NCI-H748 (cell line): Measurements from ENCODE around the gene EPHB3.

Experiments
- DNase-seq: peaks from one replicate; lab custom pipeline; 2025; ENCODE audit not compliant: unreplicated experiment; lab: John Stamatoyannopoulos, UW

The EPHB3 gene

DNA sequence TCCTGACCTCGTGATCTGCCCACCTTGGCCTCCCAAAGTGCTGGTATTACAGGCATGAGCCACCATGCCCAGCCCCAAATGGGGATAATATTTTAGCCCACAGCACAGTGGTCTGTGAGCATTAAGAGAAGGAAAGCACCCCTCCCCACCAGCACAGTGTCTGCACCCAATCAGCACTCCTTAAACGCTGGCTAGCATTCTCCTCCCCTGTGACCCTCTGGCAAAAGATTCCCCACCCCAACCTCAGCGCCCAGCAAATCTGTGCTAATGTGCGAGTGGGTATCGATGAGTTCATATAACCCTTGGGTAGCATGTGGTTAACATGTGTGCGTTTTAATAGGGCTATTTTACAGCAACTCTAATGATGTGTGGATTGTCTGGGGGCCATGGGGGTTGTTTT, 18.3 kb upstream of the EPHB3 start:
- DNase-seq = no peak

DNA sequence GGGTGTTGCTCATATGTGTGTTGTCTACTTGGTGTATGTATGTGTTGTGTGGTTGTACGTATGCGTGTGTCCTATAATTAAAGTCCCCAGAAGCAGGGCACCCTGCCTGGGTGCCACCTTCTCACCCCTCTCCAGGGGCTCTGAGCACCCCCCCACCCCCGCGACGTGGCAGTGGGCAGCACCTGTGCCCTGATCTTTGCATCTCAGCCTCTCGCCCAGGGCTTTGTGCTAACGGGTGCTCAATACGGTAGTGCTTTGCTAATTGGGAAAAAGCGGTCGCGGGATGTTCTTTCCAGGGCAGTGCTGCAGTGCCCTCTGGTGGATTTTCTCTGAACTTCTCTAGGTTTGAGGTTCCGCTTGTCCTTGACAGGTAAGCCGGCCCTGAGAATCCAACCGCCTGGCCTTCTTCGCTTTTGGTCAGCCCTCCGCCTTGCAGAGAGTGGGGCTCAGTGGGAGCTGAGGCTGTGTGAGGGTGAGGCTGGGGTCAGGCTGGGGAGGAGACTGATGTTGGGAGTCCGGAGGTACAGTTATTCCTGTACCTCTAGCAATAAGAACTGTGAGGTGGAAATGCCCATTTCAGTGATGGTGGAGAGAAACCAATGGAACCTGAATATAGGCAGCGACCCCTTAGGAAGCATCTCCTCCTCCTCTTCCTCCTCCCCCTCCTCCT, 17.6 kb upstream of the EPHB3 start:
- peak; percentile 71 for DNase-seq

DNA sequence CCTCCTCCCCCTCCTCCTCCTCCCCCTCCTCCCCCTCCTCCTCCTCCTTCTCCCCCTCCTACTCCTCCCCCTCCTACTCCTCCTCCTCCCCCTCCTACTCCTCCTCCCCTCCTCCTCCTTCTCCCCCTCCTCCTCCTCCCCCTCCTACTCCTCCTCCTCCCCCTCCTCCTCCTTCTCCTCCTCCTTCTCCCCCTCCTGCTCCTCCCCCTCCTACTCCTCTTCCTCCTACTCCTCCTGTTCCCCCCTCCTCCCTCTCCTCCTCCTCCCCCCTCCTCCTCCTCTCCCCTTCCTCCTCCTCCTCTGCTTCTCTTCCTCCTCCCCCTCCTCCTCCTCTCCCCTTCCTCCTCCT, 17.1 kb upstream of the EPHB3 start:
- no peak for DNase-seq

DNA sequence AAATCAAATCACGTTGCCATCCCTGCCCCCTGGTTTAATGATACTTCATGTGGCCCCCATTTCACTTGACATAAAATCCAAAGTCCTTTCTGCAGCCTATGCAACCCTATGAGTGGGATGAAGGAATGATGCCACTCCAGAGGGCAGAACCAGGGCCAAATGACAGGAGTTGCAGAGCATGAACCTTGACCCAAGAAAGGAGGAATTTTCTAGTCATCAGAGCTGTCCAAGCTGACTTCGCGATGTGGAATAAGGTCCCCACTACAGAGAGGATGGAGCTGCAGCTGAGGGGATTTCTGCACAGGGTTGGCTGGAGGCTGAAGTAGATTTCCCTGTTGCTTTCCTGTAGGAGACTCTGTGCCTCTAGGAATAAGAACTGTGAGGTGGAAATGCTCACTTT, 15.8 kb upstream of the EPHB3 start:
- DNase-seq = no peak

DNA sequence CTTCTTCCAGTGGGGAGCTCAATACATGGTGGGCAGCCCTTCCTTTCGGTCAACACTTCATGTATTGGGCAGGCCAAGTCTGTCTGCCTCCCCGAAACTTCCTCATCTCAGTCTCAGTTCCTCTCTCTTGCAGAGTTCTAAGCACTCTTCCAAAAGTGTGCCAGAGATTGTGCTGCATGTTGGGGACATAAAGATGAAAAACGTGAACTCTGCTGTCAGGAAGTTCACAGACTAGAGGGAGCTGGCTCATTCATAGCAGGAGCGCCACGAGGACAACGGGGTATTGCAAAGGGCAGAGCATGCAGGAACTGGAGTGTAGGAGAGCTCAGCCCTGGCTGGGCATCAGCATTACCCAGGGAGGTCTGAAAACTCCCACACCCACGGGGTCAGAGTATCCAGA, 15.3 kb upstream of the EPHB3 start:
- no peak for DNase-seq

DNA sequence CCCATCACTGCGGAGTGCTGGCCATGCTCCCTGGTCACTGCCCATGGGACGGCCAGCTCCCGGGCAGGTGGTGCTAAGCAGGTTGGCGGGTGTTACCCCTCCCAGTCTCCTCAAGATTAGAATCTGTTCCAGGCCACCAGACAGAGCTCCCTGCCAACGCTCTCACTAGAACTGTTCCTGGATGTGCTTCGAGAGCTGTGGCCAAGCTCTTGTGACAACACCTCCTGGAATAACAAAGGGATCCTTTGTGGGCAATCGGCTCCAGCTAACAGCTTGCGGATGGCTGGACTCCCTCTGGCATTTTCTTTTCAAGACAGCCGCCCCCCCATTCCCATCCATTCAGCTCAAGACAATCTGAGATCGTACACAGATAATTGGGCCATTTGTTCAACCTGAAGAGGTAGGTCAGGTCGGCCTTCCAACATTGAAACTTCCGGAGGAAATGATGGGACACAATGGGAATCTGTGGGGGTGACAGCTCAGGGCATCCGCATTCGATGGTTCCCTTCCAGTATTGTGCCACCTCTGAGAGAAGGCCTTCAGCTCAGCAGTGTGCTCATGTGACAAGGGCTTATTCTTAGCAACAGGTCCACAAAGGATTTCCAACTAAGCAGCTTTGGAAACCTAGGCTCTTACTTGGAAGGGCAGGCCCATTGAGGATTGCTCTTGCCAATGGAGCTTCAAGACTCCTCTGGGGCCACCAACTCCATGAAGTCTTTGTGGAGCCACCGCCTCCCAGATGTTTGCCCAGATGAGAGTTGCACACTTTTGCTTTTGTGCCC, 11.6 kb upstream of the EPHB3 start:
- no peak for DNase-seq

DNA sequence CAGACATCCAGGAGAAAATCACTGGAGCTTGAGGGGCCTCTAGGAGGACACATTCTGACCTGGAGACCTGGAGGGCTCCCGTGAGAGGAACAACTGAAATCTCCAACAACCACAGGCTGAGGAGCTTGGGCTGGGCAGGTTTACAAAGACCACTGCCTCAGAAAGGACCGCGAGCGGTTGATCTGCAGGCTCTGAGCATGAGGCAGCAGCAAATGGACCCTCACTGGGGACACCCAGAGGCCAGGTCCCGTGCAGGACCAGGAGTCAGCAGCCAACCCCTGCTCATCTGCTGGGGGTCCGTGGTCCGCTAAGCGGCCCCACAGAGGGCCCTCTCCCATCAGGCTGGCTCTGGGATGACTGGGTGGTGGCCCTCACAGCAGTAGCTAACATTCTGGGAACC, 10.5 kb upstream of the EPHB3 start:
- DNase-seq = no peak

DNA sequence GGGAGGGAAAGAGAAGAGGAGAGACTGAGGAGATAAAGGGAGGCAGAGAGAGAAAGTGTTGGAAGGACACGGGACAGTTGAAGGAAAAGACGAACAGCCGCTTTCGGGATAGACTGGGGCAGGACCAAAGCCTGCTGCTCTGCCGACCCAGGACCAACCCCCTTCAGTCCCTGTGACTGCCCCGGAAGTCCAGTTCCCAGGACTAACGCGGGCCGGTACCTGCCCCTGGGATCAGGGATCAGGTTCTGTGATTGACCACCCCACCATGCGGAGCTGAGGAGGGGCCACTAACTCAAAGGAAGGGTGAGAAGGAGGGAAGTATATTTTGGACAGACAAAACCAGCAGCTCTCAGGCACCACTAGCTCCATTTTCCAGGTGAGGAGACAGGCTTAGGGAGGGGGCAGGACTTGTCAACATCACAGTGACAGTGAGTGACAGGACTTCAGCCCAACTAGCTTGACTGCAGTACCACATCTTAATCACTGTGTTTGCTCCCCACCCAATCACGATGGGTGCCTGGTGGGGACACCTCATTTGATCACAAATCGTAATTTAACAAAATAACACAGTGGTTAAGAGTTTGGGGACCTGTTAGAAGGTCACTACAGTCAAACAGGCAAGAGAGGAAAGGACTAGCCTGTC, 9.8 kb upstream of the EPHB3 start:
- DNase-seq = no peak

DNA sequence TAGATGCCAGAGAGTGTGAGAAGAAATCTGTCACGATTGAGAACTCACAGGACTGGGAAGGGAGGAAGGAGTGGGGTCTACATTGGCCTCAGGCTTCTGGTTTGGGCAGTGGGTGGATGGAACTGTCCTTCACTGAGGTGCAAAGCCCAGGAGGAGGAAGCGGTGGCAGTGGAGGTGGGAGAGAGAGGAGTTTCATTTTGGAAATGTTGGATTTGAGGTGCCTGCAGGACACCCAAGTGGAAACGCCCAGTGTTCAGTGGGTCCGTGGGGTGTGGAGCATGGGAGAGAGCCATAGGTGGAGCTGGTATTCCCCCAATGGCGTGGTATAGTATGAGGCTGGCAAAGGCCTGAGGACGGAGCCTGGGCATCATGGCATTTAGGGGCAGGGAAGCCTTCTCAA, 9.3 kb upstream of the EPHB3 start:
- DNase-seq = no peak

DNA sequence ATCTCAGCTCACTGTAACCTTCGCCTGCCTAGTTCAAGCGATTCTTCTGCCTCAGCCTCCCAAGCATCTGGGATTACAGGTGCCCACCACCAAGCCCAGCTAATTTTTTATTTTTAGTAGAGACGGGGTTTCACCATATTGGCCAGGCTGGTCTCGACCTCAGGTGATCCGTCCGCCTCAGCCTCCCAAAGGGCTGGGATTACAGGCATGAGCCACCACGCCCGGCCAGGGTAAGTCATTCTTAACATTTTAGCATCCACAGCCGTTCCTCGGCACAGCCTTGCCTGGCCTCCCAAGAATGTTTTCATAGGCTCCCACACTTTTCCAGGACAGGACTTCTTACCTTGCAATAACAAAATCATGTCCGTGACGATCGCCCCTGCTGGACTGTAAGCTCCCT, 8.7 kb upstream of the EPHB3 start:
- DNase-seq = no peak

DNA sequence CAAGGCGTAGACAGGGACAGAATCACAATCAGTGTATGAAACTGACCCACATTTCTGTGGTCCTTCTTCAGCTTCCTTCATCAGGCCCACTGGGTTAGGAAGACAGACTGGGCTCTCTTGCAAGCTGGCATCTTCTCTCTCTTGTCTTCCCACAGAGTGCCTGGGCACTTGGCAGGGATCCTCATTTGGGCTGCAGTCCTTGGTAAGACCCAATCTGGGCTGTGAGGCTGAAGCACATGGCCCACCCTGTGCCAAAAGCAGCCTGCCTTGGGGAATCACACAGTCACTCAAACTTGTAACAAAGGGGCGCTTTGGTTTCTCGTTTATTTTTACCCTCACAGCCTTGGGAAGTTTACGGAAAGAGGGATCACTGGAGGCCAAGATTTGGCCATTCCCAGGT, 8.2 kb upstream of the EPHB3 start:
- no peak for DNase-seq

DNA sequence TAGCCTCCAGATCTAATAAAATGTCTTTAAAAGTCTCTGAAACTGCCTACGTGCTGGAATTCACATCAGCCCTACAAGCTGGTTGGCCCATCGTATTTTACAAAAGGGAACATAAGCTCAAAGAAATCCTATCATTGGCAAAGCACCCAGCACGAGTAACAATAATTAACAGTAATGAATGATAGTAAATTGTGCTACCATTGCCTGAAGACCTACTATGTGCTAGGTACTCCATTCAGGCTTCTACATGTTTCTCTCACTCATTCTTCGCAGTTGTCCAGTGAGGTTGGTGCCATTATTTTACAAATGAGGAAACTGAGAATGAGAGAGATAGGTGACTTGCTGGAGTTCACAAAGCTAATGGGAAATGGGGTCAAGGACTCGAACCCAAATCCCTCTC, 7.1 kb upstream of the EPHB3 start:
- no peak for DNase-seq

DNA sequence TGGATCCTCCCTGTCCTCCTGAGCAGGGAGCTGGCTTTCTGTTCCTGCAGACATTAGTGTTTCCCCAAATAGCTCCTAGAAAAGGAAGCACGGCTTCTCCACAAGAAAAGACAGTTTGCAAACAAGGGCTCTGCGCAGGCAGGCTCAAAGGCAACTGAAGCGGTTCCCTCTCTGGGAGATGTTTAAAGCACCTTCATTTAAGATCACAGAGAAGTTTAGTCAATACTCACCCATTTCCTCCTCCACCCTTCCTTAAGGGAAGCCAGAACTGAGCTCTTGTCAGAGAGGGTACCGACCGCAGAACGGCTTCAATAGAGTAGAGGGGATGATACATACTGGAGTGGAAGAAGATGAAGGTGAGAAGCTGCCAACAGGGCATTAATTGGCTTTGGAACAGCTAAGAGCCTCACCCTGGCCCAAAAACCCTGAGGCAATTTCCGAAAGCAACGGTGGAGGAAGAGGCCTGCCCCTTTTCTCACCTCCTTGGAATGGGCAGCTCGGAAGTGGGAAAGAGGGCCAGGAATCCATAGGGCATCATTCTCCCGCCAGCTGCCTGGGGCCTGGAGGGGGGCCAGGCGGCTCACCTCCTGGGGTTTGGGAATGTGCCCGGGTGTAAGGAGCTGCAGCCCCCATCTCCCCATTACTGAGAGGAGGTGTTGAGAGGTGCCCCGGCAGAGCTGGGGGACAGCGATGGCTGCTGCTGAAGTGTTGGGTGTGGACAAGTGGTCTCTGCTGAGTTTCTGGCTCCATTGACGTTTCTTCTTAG, 4.8 kb upstream of the EPHB3 start:
- DNase-seq = no peak

DNA sequence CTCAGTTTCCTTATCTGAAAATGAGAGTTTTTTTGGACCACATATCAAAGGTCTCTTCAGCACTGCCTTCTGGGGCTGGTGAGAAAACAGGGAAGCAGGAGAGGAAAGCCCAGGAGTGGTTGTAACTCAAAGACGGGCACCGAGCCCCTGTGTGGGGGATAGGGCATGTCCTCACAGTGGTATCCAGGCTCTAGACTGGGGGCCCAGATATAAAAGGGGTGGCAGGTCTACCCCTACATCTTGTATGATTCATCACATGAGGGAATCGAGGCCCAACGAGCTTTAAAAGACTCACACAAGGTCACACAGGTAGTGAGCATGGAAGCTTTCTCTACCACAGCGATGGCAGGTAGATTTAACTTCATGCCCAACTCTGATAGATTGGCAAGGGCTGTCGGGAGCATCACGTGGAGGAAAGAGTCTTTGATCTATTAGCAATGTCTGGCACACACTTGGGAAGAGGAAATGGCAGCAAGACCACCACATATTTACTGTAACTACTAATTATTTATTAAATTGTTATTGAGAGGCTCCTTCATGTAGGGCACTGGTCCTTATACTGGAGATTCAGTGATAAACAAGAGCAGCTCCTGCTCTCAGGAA, 4.1 kb upstream of the EPHB3 start:
- no peak for DNase-seq

DNA sequence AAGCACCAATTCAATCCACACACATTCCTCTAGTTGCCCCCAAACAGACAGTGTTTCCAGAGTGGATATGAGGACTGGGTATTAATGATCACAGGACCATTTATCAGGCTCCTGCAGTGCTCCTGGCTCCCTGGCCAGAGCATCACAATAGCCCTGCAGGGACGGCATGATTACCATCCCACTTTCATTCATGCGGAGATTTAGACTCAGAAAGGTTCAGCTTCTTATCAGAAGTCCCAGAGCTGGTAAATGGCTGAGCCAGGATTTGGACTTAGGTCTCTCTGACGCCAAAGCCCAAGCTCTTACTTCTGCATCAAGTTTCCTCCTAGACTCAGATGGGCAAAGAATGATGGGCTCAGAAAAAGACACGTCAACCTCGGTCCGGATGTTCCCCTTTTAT, 2.9 kb upstream of the EPHB3 start:
- DNase-seq = no peak

DNA sequence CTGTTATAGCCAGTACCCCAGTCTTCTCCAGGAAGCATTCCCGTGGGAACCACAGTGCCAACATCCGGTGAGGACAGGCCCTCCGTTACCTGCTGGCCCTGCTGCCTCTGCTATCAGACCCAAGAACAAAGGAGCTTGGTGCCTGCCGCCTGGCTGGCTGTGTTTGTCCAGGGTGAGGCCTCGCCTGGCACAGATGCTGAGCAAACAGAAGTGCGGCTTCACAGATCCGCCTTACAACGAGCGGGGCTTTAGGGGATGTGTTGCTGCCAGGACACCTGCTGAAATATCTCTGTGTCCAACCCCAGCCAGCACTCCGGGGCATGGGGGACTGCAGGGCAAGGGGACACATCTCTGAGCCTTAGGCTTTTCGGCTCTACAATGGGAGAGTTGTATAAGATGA, 2.2 kb upstream of the EPHB3 start:
- peak; percentile 92 for DNase-seq

DNA sequence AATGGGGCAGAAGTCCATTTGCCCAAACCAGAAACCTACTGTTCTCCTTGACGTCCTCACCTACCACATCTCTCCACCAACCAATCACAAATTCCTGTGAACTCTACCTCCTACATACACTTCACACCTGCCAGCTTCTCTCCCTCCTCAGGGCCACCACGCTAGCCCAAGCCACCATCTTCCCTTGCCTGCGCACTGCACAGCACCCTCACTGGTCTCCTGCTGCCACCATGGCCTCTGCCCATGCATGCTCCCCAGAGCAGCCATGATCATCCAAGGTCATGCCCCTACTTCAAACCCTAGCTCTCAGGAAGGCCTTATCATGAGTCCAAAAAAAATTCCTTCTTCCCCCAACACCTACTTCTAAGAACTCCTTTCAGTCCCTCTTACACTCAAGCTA, 1.1 kb upstream of the EPHB3 start:
- DNase-seq = no peak

DNA sequence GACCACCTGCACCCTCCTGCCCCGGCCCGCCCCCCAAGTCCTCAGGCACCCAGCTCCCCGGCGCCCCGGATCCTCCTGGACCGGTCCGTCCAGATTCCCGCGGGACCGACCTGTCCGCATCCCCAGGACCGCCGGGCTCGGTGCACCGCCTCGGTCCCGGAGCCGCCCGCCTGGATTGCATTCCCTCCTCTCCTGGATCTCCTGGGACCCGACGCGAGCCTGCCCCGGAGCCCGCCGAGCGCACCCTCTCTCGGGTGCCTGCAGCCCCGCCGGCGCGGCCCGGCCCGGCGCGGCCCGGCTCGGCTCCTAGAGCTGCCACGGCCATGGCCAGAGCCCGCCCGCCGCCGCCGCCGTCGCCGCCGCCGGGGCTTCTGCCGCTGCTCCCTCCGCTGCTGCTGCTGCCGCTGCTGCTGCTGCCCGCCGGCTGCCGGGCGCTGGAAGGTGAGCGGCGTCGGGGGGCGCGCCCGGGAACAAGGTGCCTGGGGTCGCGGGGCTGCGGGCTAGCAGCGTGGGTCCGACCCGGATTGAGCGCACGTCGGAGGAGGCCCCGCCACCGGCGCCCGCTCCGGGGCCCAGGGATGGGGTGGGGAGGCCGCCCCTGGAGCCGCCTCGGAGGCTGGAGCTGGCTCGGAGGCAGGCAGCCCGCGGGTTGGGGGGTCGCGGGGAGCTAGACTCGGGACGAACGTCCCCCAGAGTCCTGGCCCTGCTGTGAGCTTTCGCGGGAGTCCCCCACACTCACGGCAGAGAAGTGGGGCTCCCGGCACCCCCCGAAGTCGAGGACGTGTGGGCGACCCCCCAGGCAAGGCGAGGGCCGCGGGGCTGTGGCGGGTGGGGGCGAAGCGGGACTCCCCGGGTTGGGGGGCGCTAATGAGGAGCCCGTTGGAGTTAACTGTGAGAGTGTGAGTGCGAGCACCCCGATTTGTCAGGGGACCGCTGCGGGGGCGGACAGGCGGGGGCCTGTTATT, 610 bp downstream of the EPHB3 start:
- peak; percentile 31 for DNase-seq

DNA sequence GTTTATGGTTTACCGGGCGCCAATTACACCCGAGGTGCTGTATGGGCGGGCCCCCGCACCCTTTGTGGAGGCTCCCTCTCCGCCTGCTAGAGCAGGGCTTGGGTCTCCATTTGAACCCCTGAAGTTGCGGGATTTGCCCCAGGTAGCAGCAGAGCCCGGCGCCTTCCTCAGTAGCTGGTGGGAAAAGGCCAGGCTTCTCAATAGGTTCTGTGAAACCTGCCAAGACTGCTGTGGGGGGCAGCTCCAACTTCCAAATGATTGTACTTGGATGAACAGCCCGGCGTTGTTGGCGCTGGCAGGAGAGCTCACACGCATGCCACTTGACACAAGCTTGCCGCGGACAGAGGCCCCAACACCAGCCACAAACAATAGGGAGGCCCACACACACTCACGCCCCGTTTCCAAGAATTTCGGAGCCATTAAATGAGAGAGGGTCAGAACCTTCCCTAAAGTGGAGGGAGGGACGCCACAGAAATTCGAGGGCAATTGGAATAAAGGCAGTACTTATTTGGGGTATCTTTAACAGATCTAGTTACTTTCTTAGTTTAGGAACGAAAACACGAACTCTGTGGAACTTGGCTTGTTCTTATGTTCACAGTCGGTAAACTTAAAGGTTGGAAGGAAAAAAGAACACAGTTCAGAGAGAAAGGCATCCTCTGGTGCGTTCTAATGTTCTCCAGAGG, 1.4 kb downstream of the EPHB3 start:
- peak; percentile 39 for DNase-seq

DNA sequence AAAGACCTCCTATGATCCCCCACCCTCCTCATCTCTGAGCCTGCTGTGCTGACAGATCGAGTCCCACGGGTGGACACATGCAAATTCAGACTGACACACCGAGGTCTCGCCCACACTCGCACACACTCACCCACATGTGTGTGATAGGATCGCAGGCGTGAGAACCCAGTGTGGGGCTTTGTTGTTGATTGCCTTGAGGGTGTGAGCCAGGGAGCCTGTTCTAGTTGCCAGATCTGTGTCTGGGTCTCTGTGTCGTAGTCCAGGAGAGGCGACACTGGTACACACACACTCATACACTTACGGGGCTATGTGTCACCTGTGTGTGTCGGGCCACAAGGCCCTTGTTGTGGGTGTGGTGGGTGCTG, 2.0 kb downstream of the EPHB3 start:
- DNase-seq = no peak
